ENCODE measurements around the gene MCEE. TPM values are rescaled to one million over a fixed set of nuclear protein-coding genes. Genes with fewer than 3 reads are reported as not detected.
"Not testable (repeated sequence)": the region's sequence is repeated elsewhere in the genome, so short reads cannot be mapped to it uniquely, and the experiment has no call there.

Gene MCEE
- total and polyA plus RNA-seq, 5 experiments from 2014 or later = 19.0 to 25.1 (median 21.2) TPM

- not testable (repeated sequence) for H3K4me1 Mint-ChIP-seq, DNase-seq, H3K36me3 Mint-ChIP-seq, H3K27ac Mint-ChIP-seq, ATAC-seq, H3K4me3 Mint-ChIP-seq, H3K9me3 Mint-ChIP-seq
- POLR2A ChIA-PET = interaction anchor here (1.7 kb wide), 1 partner anchor 24 kb away, joined by 6 read pairs; the partner anchor contains the start of gene NAGK
- peaks cover 3 to 30% (median 12%) of the 10 kb centered on the region in 5 donors for H3K27me3 Mint-ChIP-seq
Observed at GRCh38 chr2:71092491-71093260, 37.4 kb downstream of the MCEE start.

GRCh38 chr2:71091808-71092207 is 38.2 kb downstream of the MCEE start:
- H3K27ac Mint-ChIP-seq, H3K4me3 Mint-ChIP-seq, DNase-seq, H3K9me3 Mint-ChIP-seq, H3K36me3 Mint-ChIP-seq, H3K4me1 Mint-ChIP-seq, ATAC-seq: not testable (repeated sequence)
- POLR2A ChIA-PET = interaction anchor here (0.6 to 1.7 kb wide), 2 partner anchors 23 to 1576 kb away, joined by 4 to 6 read pairs; partner anchors contain the start of gene NAGK
- H3K27me3 Mint-ChIP-seq = peaks cover 3 to 39% (median 15%) of the 10 kb centered on the region in 5 donors

GRCh38 chr2:71089475-71089874 is 40.6 kb downstream of the MCEE start:
- peaks cover 3 to 39% (median 15%) of the 10 kb centered on the region in 5 donors for H3K27me3 Mint-ChIP-seq
- H3K4me1 Mint-ChIP-seq, ATAC-seq, H3K36me3 Mint-ChIP-seq, DNase-seq, POLR2A ChIA-PET, H3K9me3 Mint-ChIP-seq: not testable (repeated sequence)
- peak overlapping the region in 1 of 10 donors; percentile 60 for H3K4me3 Mint-ChIP-seq
- peak overlapping the region in 1 of 10 donors; percentile 21 for H3K27ac Mint-ChIP-seq

- H3K36me3 Mint-ChIP-seq, H3K27ac Mint-ChIP-seq, DNase-seq, H3K4me3 Mint-ChIP-seq, ATAC-seq, POLR2A ChIA-PET, H3K9me3 Mint-ChIP-seq: not testable (repeated sequence)
- Mint-ChIP-seq H3K27me3 (peaks cover 3 to 36% (median 13%) of the 10 kb centered on the region in 5 donors), H3K4me1 (peaks cover 2 to 19% (median 12%) of the 10 kb centered on the region in 4 donors)
Observed at GRCh38 chr2:71085325-71086003, 44.6 kb downstream of the MCEE start.

GRCh38 chr2:71083752-71084312 is 46.2 kb downstream of the MCEE start:
- Mint-ChIP-seq H3K27ac (peak overlapping the region in 9 of 10 donors; percentile 44 to 79 (median 72)), H3K4me3 (peak overlapping the region; percentile 40 to 78 (median 70)), H3K27me3 (peaks cover 0 to 20% (median 3%) of the 10 kb centered on the region in 5 donors), H3K4me1 (peaks cover 2 to 19% (median 12%) of the 10 kb centered on the region in 4 donors)
- DNase-seq, H3K9me3 Mint-ChIP-seq, H3K36me3 Mint-ChIP-seq: not testable (repeated sequence)
- POLR2A ChIA-PET = interaction anchor here (1.1 to 1.5 kb wide), 2 partner anchors 16 to 790 kb away, joined by 7 to 11 read pairs; partner anchors contain the start of genes NAGK and SNRPG
- peak; percentile 35 to 57 for ATAC-seq

- H3K36me3 Mint-ChIP-seq = peaks cover 0 to 14% (median 0%) of the 10 kb centered on the region in 3 donors
- peaks cover 2 to 19% (median 12%) of the 10 kb centered on the region in 4 donors for H3K4me1 Mint-ChIP-seq
- POLR2A ChIA-PET = interaction anchor here (1.5 kb wide), 1 partner anchor 15 kb away, joined by 11 read pairs; the partner anchor contains the start of gene NAGK
- ATAC-seq, H3K9me3 Mint-ChIP-seq, H3K4me3 Mint-ChIP-seq, DNase-seq: not testable (repeated sequence)
- H3K27ac Mint-ChIP-seq = peak overlapping the region in 2 of 10 donors; percentile 32 to 59
- H3K27me3 Mint-ChIP-seq = peaks cover 0 to 15% (median 3%) of the 10 kb centered on the region in 5 donors
Observed at GRCh38 chr2:71083297-71083696, 46.7 kb downstream of the MCEE start.

- POLR2A ChIA-PET = interaction anchor here (1.3 kb wide), 1 partner anchor 14 kb away, joined by 4 read pairs; the partner anchor contains the start of gene NAGK
- Mint-ChIP-seq H3K27me3 (peaks cover 0 to 8% (median 3%) of the 10 kb centered on the region in 5 donors), H3K27ac (peak overlapping the region in 7 of 10 donors; percentile 11 to 65 (median 34)), H3K36me3 (peaks cover 0 to 17% (median 0%) of the 10 kb centered on the region in 3 donors), H3K4me1 (peaks cover 2 to 19% (median 12%) of the 10 kb centered on the region in 4 donors), H3K9me3 (no peaks in the 10 kb centered on the region), H3K4me3 (peak overlapping the region in 1 of 10 donors; percentile 24)
- ATAC-seq = no peak
- no peak for DNase-seq
Observed at GRCh38 chr2:71082402-71083252, 47.4 kb downstream of the MCEE start.

- Mint-ChIP-seq H3K4me3 (no peak overlapping the region), H3K27me3 (no peaks in the 10 kb centered on the region), H3K4me1 (peaks cover 8 to 16% (median 13%) of the 10 kb centered on the region in 4 donors), H3K36me3 (peaks cover 0 to 50% (median 4%) of the 10 kb centered on the region in 3 donors), H3K9me3 (no peaks in the 10 kb centered on the region), H3K27ac (peak overlapping the region in 1 of 10 donors; percentile 66)
- POLR2A ChIA-PET = no interaction called here
- DNase-seq (no peak), ATAC-seq (no peak)
Observed at GRCh38 chr2:71078624-71079023, 51.4 kb downstream of the MCEE start.

GRCh38 chr2:71074893-71075395 is 55.1 kb downstream of the MCEE start:
- Mint-ChIP-seq H3K27ac (peak overlapping the region in 1 of 10 donors; percentile 14), H3K9me3 (no peaks in the 10 kb centered on the region), H3K27me3 (no peaks in the 10 kb centered on the region), H3K36me3 (peaks cover 0 to 50% (median 6%) of the 10 kb centered on the region in 3 donors), H3K4me1 (peaks cover 30 to 49% (median 44%) of the 10 kb centered on the region in 4 donors), H3K4me3 (no peak overlapping the region)
- POLR2A ChIA-PET = interaction anchor here (1.5 kb wide), 1 partner anchor 91 kb away, joined by 4 read pairs; no protein-coding TSS in a partner anchor
- no peak for DNase-seq
- ATAC-seq = no peak

GRCh38 chr2:71073475-71073874 is 56.6 kb downstream of the MCEE start:
- POLR2A ChIA-PET = no interaction called here
- Mint-ChIP-seq H3K27me3 (no peaks in the 10 kb centered on the region), H3K4me3 (peak overlapping the region in 3 of 10 donors; percentile 15 to 26 (median 18)), H3K27ac (peak overlapping the region; percentile 1 to 100 (median 87)), H3K9me3 (no peaks in the 10 kb centered on the region), H3K4me1 (peaks cover 38 to 62% (median 57%) of the 10 kb centered on the region in 4 donors), H3K36me3 (peaks cover 0 to 41% (median 6%) of the 10 kb centered on the region in 3 donors)
- no peak for DNase-seq
- no peak for ATAC-seq

GRCh38 chr2:71072492-71072891 is 57.5 kb downstream of the MCEE start:
- Mint-ChIP-seq H3K4me3 (peak overlapping the region; percentile 8 to 99 (median 85)), H3K9me3 (no peaks in the 10 kb centered on the region), H3K36me3 (peaks cover 0 to 37% (median 6%) of the 10 kb centered on the region in 3 donors), H3K4me1 (peaks cover 40 to 69% (median 66%) of the 10 kb centered on the region in 4 donors), H3K27me3 (peaks cover 0 to 1% (median 0%) of the 10 kb centered on the region in 5 donors), H3K27ac (peak overlapping the region; percentile 88 to 100 (median 99))
- ATAC-seq (no peak), DNase-seq (no peak)
- POLR2A ChIA-PET = interaction anchor here (1.6 to 2.9 kb wide), 3 partner anchors 56 to 259 kb away, joined by 4 to 24 read pairs (median 7); partner anchors contain the start of genes MCEE, MPHOSPH10 and ZNF638
